Type B pancreatic cell (in vitro differentiated cells): ENCODE data around the gene MTMR8. TPM values are rescaled to one million over a fixed set of nuclear protein-coding genes. Genes with fewer than 3 reads are reported as not detected.

Experiments used
- DNase-seq: peaks from one replicate; pipeline ENCODE4 v3.0.0; 2021; ENCODE audit warnings: mixed read lengths; ENCODE audit not compliant: unreplicated experiment; ENCODE audit errors: extremely low spot score
- H3K27ac Mint-ChIP-seq: 2 replicates; pipeline ENCODE4 v1.8.0; 2021; ENCODE audit warnings: mild to moderate bottlenecking, mixed read lengths
- H3K27me3 Mint-ChIP-seq: 2 replicates; pipeline ENCODE4 v1.8.0; 2021; ENCODE audit warnings: mixed read lengths
- H3K36me3 Mint-ChIP-seq: 2 replicates; pipeline ENCODE4 v1.8.0; 2021; ENCODE audit warnings: mixed read lengths
- H3K4me1 Mint-ChIP-seq: one replicate; pipeline ENCODE4 v1.8.0; 2021; ENCODE audit warnings: mixed read lengths; ENCODE audit not compliant: unreplicated experiment
- H3K4me3 Mint-ChIP-seq: 2 replicates; pipeline ENCODE4 v1.8.0; 2021; ENCODE audit warnings: mild to moderate bottlenecking, mixed read lengths
- H3K9me3 Mint-ChIP-seq: 2 replicates; pipeline ENCODE4 v1.8.0; 2021; ENCODE audit warnings: mixed read lengths
- CTCF ChIP-seq: fragments of 200-600 bp; sonication (generic); conservative IDR thresholded peaks from 2 replicates; pipeline ENCODE4 v1.5.0; 2021; ENCODE audit warnings: antibody characterized with exemption, mild to moderate bottlenecking
- total RNA-seq: library from RNA; stranded (reverse); gene quantifications from 2 replicates; pipeline ENCODE4 v1.2.1, GENCODE V29; 2021; ENCODE audit warnings: low replicate concordance

The MTMR8 gene
- total RNA-seq, 1 donor from 2014 or later: 3.2 TPM

GRCh38 chrX:64350047-64350446, 45.2 kb downstream of the MTMR8 start:
- H3K4me3 Mint-ChIP-seq: no peak overlapping the region
- no peaks in the 10 kb centered on the region for H3K36me3 Mint-ChIP-seq
- no peak for DNase-seq
- no peaks in the 10 kb centered on the region for H3K27me3 Mint-ChIP-seq
- H3K4me1 Mint-ChIP-seq: no peaks in the 10 kb centered on the region
- H3K9me3 Mint-ChIP-seq: no peaks in the 10 kb centered on the region
- TF ChIP-seq CTCF: no peak
- no peak overlapping the region for H3K27ac Mint-ChIP-seq

- H3K4me1 Mint-ChIP-seq: no peaks in the 10 kb centered on the region
- H3K36me3 Mint-ChIP-seq: no peaks in the 10 kb centered on the region
- H3K27ac Mint-ChIP-seq: no peak overlapping the region
- no peak overlapping the region for H3K4me3 Mint-ChIP-seq
- DNase-seq: no peak
- no peaks in the 10 kb centered on the region for H3K9me3 Mint-ChIP-seq
- H3K27me3 Mint-ChIP-seq: no peaks in the 10 kb centered on the region
- TF ChIP-seq CTCF: no peak
Measured at GRCh38 chrX:64342811-64343210, 52.4 kb downstream of the MTMR8 start.

- no peaks in the 10 kb centered on the region for H3K27me3 Mint-ChIP-seq
- no peaks in the 10 kb centered on the region for H3K4me1 Mint-ChIP-seq
- no peaks in the 10 kb centered on the region for H3K36me3 Mint-ChIP-seq
- DNase-seq: no peak
- no peaks in the 10 kb centered on the region for H3K9me3 Mint-ChIP-seq
- no peak for TF ChIP-seq CTCF
- no peak overlapping the region for H3K27ac Mint-ChIP-seq
- no peak overlapping the region for H3K4me3 Mint-ChIP-seq
Measured at GRCh38 chrX:64338296-64338695, 57.0 kb downstream of the MTMR8 start.

- DNase-seq: no peak
- H3K4me1 Mint-ChIP-seq: no peaks in the 10 kb centered on the region
- H3K27ac Mint-ChIP-seq: no peak overlapping the region
- H3K4me3 Mint-ChIP-seq: no peak overlapping the region
- TF ChIP-seq CTCF: no peak
- no peaks in the 10 kb centered on the region for H3K9me3 Mint-ChIP-seq
- H3K27me3 Mint-ChIP-seq: no peaks in the 10 kb centered on the region
- H3K36me3 Mint-ChIP-seq: no peaks in the 10 kb centered on the region
Measured at GRCh38 chrX:64334467-64334866, 60.8 kb downstream of the MTMR8 start.

GRCh38 chrX:64330284-64330683, 65.0 kb downstream of the MTMR8 start:
- H3K4me3 Mint-ChIP-seq: no peak overlapping the region
- no peak for TF ChIP-seq CTCF
- H3K9me3 Mint-ChIP-seq: no peaks in the 10 kb centered on the region
- no peaks in the 10 kb centered on the region for H3K27me3 Mint-ChIP-seq
- no peaks in the 10 kb centered on the region for H3K4me1 Mint-ChIP-seq
- no peak overlapping the region for H3K27ac Mint-ChIP-seq
- H3K36me3 Mint-ChIP-seq: no peaks in the 10 kb centered on the region
- DNase-seq: no peak

- DNase-seq: no peak
- no peak overlapping the region for H3K27ac Mint-ChIP-seq
- no peak overlapping the region for H3K4me3 Mint-ChIP-seq
- peaks cover 8% of the 10 kb centered on the region for H3K36me3 Mint-ChIP-seq
- no peaks in the 10 kb centered on the region for H3K4me1 Mint-ChIP-seq
- no peak for TF ChIP-seq CTCF
- H3K9me3 Mint-ChIP-seq: peaks cover 8% of the 10 kb centered on the region
- no peaks in the 10 kb centered on the region for H3K27me3 Mint-ChIP-seq
Measured at GRCh38 chrX:64321507-64321906, 73.7 kb downstream of the MTMR8 start.
